Measurements from ENCODE around the gene RBM4B. TPM values are rescaled to one million over a fixed set of nuclear protein-coding genes. Genes with fewer than 3 reads are reported as not detected.

RBM4B gene
- polyA plus RNA-seq, 4 donors, result 63.3 to 81.4 (median 63.9) TPM

- DNase-seq (ENCODE audit: low read depth in 4 of 4, low spot score in 3 of 4), result no peak
These were observed 30.4 kb upstream of the RBM4B start for GRCh38 chr11:66708094-66708493.

- DNase-seq (ENCODE audit: low read depth in 4 of 4, low spot score in 3 of 4), result no peak
These were observed 29.8 kb upstream of the RBM4B start for GRCh38 chr11:66707486-66707885.

GRCh38 chr11:66706989-66707388, 29.3 kb upstream of the RBM4B start:
- DNase-seq (ENCODE audit: low read depth in 4 of 4, low spot score in 3 of 4), result no peak

- no peak for DNase-seq (ENCODE audit: low read depth in 4 of 4, low spot score in 3 of 4)
These were observed 28.1 kb upstream of the RBM4B start for GRCh38 chr11:66705587-66706335.

GRCh38 chr11:66704659-66705360, 27.1 kb upstream of the RBM4B start:
- DNase-seq (ENCODE audit: low read depth in 4 of 4, low spot score in 3 of 4), result no peak

GRCh38 chr11:66701432-66702240, 23.9 kb upstream of the RBM4B start:
- no peak for DNase-seq (ENCODE audit: low read depth in 4 of 4, low spot score in 3 of 4)

- DNase-seq (ENCODE audit: low read depth in 4 of 4, low spot score in 3 of 4), result no peak
These were observed 23.1 kb upstream of the RBM4B start for GRCh38 chr11:66700742-66701141.

GRCh38 chr11:66700337-66700736, 22.6 kb upstream of the RBM4B start:
- DNase-seq (ENCODE audit: low read depth in 4 of 4, low spot score in 3 of 4), result no peak

GRCh38 chr11:66698491-66698890, 20.8 kb upstream of the RBM4B start:
- no peak for DNase-seq (ENCODE audit: low read depth in 4 of 4, low spot score in 3 of 4)

- no peak for DNase-seq (ENCODE audit: low read depth in 4 of 4, low spot score in 3 of 4)
These were observed 20.3 kb upstream of the RBM4B start for GRCh38 chr11:66697988-66698387.

GRCh38 chr11:66696146-66696545, 18.5 kb upstream of the RBM4B start:
- no peak for DNase-seq (ENCODE audit: low read depth in 4 of 4, low spot score in 3 of 4)

GRCh38 chr11:66694732-66695207, 17.1 kb upstream of the RBM4B start:
- DNase-seq (ENCODE audit: low read depth in 4 of 4, low spot score in 3 of 4), result peak; percentile 68 to 85 (median 76)

- no peak for DNase-seq (ENCODE audit: low read depth in 4 of 4, low spot score in 3 of 4)
These were observed 16.3 kb upstream of the RBM4B start for GRCh38 chr11:66694056-66694410.

GRCh38 chr11:66693356-66694055, 15.8 kb upstream of the RBM4B start:
- DNase-seq (ENCODE audit: low read depth in 4 of 4, low spot score in 3 of 4), result no peak

- no peak for DNase-seq (ENCODE audit: low read depth in 4 of 4, low spot score in 3 of 4)
These were observed 15.2 kb upstream of the RBM4B start for GRCh38 chr11:66692871-66693331.

GRCh38 chr11:66692446-66692845, 14.8 kb upstream of the RBM4B start:
- DNase-seq (ENCODE audit: low read depth in 4 of 4, low spot score in 3 of 4), result no peak

- DNase-seq (ENCODE audit: low read depth in 4 of 4, low spot score in 3 of 4), result no peak
These were observed 13.8 kb upstream of the RBM4B start for GRCh38 chr11:66691311-66691980.

- no peak for DNase-seq (ENCODE audit: low read depth in 4 of 4, low spot score in 3 of 4)
These were observed 12.2 kb upstream of the RBM4B start for GRCh38 chr11:66689661-66690590.

Measured in left renal pelvis (tissue), 4 donors.